Measurements from ENCODE around the gene MEP1A. TPM values are rescaled to one million over a fixed set of nuclear protein-coding genes. Genes with fewer than 3 reads are reported as not detected.

The MEP1A gene
- total and polyA plus RNA-seq, 8 donors: 0.43 to 15.6 (median 9.8) TPM; not detected in 5

- TF ChIP-seq EP300 (IDR thresholded peaks at IDR 0.05) (no peak), POLR2A (IDR thresholded peaks at IDR 0.05) (no peak), POLR2AphosphoS5 (IDR thresholded peaks at IDR 0.05) (no peak), CTCF (IDR thresholded peaks at IDR 0.05) (no peak)
- DNase-seq: peak in 1 of 2 donors; percentile 14
Observed at GRCh38 chr6:46746696-46747095, 46.5 kb upstream of the MEP1A start, which contains the start of gene ANKRD66. Gene ANKRD66 (plus strand): TSS chr6:46746933. CDS start chr6:46751949, 5,016 bp downstream.

DNA sequence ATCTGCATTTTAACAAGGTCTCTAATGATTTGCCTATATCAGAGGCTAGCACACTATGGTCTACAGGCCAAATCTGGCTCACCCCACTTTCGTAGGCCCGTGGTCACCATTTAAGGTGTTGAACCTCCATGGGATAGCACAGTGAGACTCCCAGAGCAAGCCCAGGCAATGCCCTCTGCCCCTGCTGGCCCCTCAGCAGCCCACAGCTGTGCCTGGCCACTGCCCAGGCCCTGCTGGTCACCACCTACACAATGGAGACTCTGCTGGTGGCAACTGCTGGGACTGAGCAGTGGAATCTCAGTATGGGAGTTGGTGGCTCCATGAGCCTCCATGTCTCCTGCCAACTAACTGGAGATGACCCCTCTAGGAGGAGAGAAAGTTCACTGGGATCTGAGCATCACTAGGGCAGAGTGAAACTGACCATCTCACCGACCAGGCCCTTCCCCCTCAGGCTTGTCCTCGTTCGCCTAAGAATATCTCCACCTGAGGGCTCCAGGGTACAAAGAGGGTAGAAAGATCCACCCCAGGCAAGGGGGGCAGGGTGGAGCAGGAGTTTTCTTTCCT, 44.2 kb upstream of the MEP1A start:
- no peak overlapping the region for H3K4me3 ChIP-seq
- H3K36me3 ChIP-seq: no peaks in the 10 kb centered on the region
- TF ChIP-seq CTCF (IDR thresholded peaks at IDR 0.05) (no peak), EP300 (IDR thresholded peaks at IDR 0.05) (no peak), POLR2AphosphoS5 (IDR thresholded peaks at IDR 0.05) (no peak), POLR2A (IDR thresholded peaks at IDR 0.05) (no peak)
- H3K4me1 ChIP-seq: no peaks in the 10 kb centered on the region
- DNase-seq: no peak
- H3K27ac ChIP-seq: no peak overlapping the region
- intact Hi-C loops (cut with DNase I; ENCODE audit: low total_unique reads): no loop called here
- WGBS, 5 donors: 90 to 97% (median 92%) methylated on average over 5 of the region's 5 CpGs
- no peaks in the 10 kb centered on the region for H3K27me3 ChIP-seq
- no peaks in the 10 kb centered on the region for H3K9me3 ChIP-seq

More at GRCh38 chr6:46746696-46747095, 46.5 kb upstream of the MEP1A start, which contains the start of gene ANKRD66:
- Histone ChIP-seq H3K4me3 (no peak within 1 kb of the TSS), H3K4me1 (no peaks in the 10 kb centered on the region), H3K27ac (no peak within 1 kb of the TSS), H3K36me3 (no peaks in the 10 kb centered on the region), H3K9me3 (no peaks in the 10 kb centered on the region), H3K27me3 (no peaks in the 10 kb centered on the region)
- intact Hi-C loops (cut with DNase I; ENCODE audit: low total_unique reads): no loop called here
- 52 to 84% (median 67%) methylated on average over 1 of the region's 1 CpG for WGBS, 5 donors

DNA sequence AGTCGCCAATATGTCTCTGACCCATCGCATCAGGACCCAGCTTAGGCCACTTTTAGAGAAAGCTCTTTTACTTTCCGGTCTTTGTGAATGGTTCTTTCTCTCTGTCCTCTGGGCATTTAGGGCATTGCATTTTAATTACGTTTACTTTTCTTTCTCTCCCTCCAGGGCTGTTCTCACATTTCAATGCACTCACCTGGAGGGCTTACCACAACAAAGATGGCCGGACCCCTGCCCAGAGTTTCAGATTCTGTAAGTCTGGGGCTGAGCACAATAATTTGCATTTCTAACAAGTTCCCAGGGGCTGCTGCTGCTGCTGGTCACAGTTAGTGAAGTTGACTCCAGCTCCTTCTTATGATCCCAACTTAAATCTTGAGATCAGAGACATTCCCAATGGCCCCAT, 43.5 kb upstream of the MEP1A start:
- H3K27ac ChIP-seq: no peak overlapping the region
- WGBS, 5 donors: 72 to 76% (median 74%) methylated on average over 5 of the region's 5 CpGs
- no peak for DNase-seq
- no peaks in the 10 kb centered on the region for H3K9me3 ChIP-seq
- intact Hi-C loops (cut with DNase I; ENCODE audit: low total_unique reads): no loop called here
- no peak overlapping the region for H3K4me3 ChIP-seq
- no peaks in the 10 kb centered on the region for H3K36me3 ChIP-seq
- H3K4me1 ChIP-seq: no peaks in the 10 kb centered on the region
- H3K27me3 ChIP-seq: no peaks in the 10 kb centered on the region
- no peak for TF ChIP-seq POLR2A (IDR thresholded peaks at IDR 0.05)
- TF ChIP-seq CTCF (IDR thresholded peaks at IDR 0.05): no peak
- TF ChIP-seq EP300 (IDR thresholded peaks at IDR 0.05): no peak
- TF ChIP-seq POLR2AphosphoS5 (IDR thresholded peaks at IDR 0.05): no peak

- no peaks in the 10 kb centered on the region for H3K36me3 ChIP-seq
- H3K4me3 ChIP-seq: no peak overlapping the region
- H3K4me1 ChIP-seq: no peaks in the 10 kb centered on the region
- intact Hi-C loops (cut with DNase I; ENCODE audit: low total_unique reads): no loop called here
- H3K27me3 ChIP-seq: no peaks in the 10 kb centered on the region
- no peak overlapping the region for H3K27ac ChIP-seq
- WGBS, 5 donors: 56 to 88% (median 84%) methylated on average over 3 of the region's 3 CpGs
- no peak for TF ChIP-seq POLR2AphosphoS5 (IDR thresholded peaks at IDR 0.05)
- no peak for TF ChIP-seq POLR2A (IDR thresholded peaks at IDR 0.05)
- no peaks in the 10 kb centered on the region for H3K9me3 ChIP-seq
- no peak for DNase-seq
Observed at GRCh38 chr6:46751658-46752057, 41.5 kb upstream of the MEP1A start.

GRCh38 chr6:46755865-46756264, 37.3 kb upstream of the MEP1A start:
- no peak overlapping the region for H3K4me3 ChIP-seq
- WGBS, 5 donors: 23 to 44% (median 38%) methylated on average over 1 of the region's 1 CpG
- intact Hi-C loops (cut with DNase I; ENCODE audit: low total_unique reads): no loop called here
- no peak overlapping the region for H3K27ac ChIP-seq
- H3K4me1 ChIP-seq: no peaks in the 10 kb centered on the region
- no peak for TF ChIP-seq CTCF (IDR thresholded peaks at IDR 0.05)
- TF ChIP-seq POLR2AphosphoS5 (IDR thresholded peaks at IDR 0.05): no peak
- no peak for TF ChIP-seq POLR2A (IDR thresholded peaks at IDR 0.05)
- no peak for TF ChIP-seq EP300 (IDR thresholded peaks at IDR 0.05)
- no peaks in the 10 kb centered on the region for H3K36me3 ChIP-seq
- H3K9me3 ChIP-seq: no peaks in the 10 kb centered on the region
- no peaks in the 10 kb centered on the region for H3K27me3 ChIP-seq
- no peak for DNase-seq
